ENCODE results near the gene F8. TPM values are rescaled to one million over a fixed set of nuclear protein-coding genes. Genes with fewer than 3 reads are reported as not detected.

F8 gene
- total and polyA plus RNA-seq, 9 of the 15 experiments (the other 6 are each of a cell fraction or from before 2014, with no cell fraction given): 0.41 to 3.8 (median 0.91) TPM

GRCh38 chrX:155048977-155049619 is 26.6 kb upstream of the F8 start:
- H3K27ac ChIP-seq (ENCODE audit: extremely low read depth, low read depth, low read length): peak overlapping the region; percentile 19; the same call in 1 of the 3 replicates
- H3K9ac ChIP-seq (ENCODE audit: insufficient read depth in 1 of 2, low read depth in 2 of 2, low read length in 2 of 2): no peak overlapping the region
- peak; percentile 95 for ATAC-seq
- H3K9me3 ChIP-seq (replicated peaks; ENCODE audit: control insufficient read depth, insufficient read depth, low read depth, low read length): no peaks in the 10 kb centered on the region
- no peak overlapping the region for H3K4me3 ChIP-seq
- POLR2A ChIA-PET: interaction anchor here (1.4 kb wide), 1 partner anchor 23 kb away, joined by 3 read pairs; the partner anchor contains the start of gene BRCC3
- no peaks in the 10 kb centered on the region for H3K27me3 ChIP-seq (ENCODE audit: control insufficient read depth in 2 of 2, insufficient read depth in 2 of 2, low read length in 2 of 2)
- H3K79me2 ChIP-seq (ENCODE audit: control insufficient read depth, insufficient read depth, low read length): peaks cover 18% of the 10 kb centered on the region; the same call in 2 of the 3 replicates
- DNase-seq (ENCODE audit: extremely low read depth in 1 of 4, low spot score in 3 of 4): peak; percentile 21 to 80 (median 42)
- intact Hi-C loops (cut with micrococcal nuclease): no loop called here
- peaks cover 31% of the 10 kb centered on the region; the same call in 2 of the 3 replicates for H3K36me3 ChIP-seq (ENCODE audit: control insufficient read depth, insufficient read depth, low read length)
- BruUV-seq (replicated peaks): no TSS peak
- in situ Hi-C loops (cut with MboI): no loop called here
- FAIRE-seq: peak; percentile 85
- no peak overlapping the region for H3K4me2 ChIP-seq (ENCODE audit: insufficient read depth, low read length)
- H4K20me1 ChIP-seq (replicated peaks; ENCODE audit: control insufficient read depth, insufficient read depth, low read length): 0 out of 2 replicates have a peak, but pooled peaks cover 3% of the 10 kb centered on the region
- 0 out of 2 replicates have a peak overlapping the region, but pooled peaks have one; percentile 2 for H2AFZ ChIP-seq (ENCODE audit: low read depth, low read length)
- CTCF ChIA-PET (ENCODE audit: low intra/inter-chr PET ratio): interaction anchor here (0.9 kb wide), 1 partner anchor 62 kb away, joined by 3 read pairs; no protein-coding TSS in a partner anchor
- H3K4me1 ChIP-seq (replicated peaks in 1 of 2; ENCODE audit: control insufficient read depth in 2 of 2, insufficient read depth in 2 of 2, low read length in 2 of 2): peaks cover 0 to 12% of the 10 kb centered on the region in 2 experiments; a peak in 2 of 5 replicates
- H3K9me1 ChIP-seq (ENCODE audit: control insufficient read depth, insufficient read depth, low read length): no peaks in the 10 kb centered on the region
- WGBS (ENCODE audit: insufficient coverage, low coverage, missing lambda C conversion rate): 34% methylated on average over 8 of the region's 9 CpGs
- TF ChIP-seq CTCF (IDR thresholded peaks at IDR 0.05 in 2 of 3, conservative IDR thresholded peaks at IDR 0.05 in 1 of 3; ENCODE audit: insufficient read depth in 2 of 3, low read depth in 1 of 3, low read length in 3 of 3) (peak; percentile 75 to 87 (median 79)), KDM1A (IDR thresholded peaks at IDR 0.05) (no peak), SMARCA5 (IDR thresholded peaks at IDR 0.05) (no peak), ZNF592 (IDR thresholded peaks at IDR 0.05) (0 out of 2 replicates have a peak, but pooled peaks have one; percentile 4), EHMT2 (IDR thresholded peaks at IDR 0.05) (peak; percentile 86), RAD21 (CRISPR knock-in tag; conservative IDR thresholded peaks at IDR 0.05 in 1 of 2, IDR thresholded peaks at IDR 0.05 in 1 of 2) (peak; percentile 21 to 50; a peak in 3 of 4 replicates), GTF2F1 (IDR thresholded peaks at IDR 0.05; ENCODE audit: low read depth, low read length) (no peak), ARID2 (IDR thresholded peaks at IDR 0.05) (no peak), RCOR1 (IDR thresholded peaks at IDR 0.05; ENCODE audit: borderline replicate concordance in 1 of 2, low read depth in 2 of 2, low read length in 2 of 2) (peak in 1 of 2 experiments; percentile 24; a peak in 1 of 4 replicates), CBX3 (IDR thresholded peaks at IDR 0.05; ENCODE audit: borderline replicate concordance in 1 of 2, low read length in 2 of 2) (no peak)
- TF ChIP-seq, protein P1, sequence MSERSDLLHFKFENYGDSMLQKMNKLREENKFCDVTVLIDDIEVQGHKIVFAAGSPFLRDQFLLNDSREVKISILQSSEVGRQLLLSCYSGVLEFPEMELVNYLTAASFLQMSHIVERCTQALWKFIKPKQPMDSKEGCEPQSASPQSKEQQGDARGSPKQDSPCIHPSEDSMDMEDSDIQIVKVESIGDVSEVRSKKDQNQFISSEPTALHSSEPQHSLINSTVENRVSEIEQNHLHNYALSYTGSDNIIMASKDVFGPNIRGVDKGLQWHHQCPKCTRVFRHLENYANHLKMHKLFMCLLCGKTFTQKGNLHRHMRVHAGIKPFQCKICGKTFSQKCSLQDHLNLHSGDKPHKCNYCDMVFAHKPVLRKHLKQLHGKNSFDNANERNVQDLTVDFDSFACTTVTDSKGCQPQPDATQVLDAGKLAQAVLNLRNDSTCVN (CRISPR knock-in tag; IDR thresholded peaks at IDR 0.05): no peak

Data from K562 (cell line).